ENCODE results near the gene OPRL1. TPM values are rescaled to one million over a fixed set of nuclear protein-coding genes. Genes with fewer than 3 reads are reported as not detected.

Gene OPRL1
- polyA plus RNA-seq, 1 of the 3 experiments (the other 2 are of a cell fraction): 1.8 TPM

DNA sequence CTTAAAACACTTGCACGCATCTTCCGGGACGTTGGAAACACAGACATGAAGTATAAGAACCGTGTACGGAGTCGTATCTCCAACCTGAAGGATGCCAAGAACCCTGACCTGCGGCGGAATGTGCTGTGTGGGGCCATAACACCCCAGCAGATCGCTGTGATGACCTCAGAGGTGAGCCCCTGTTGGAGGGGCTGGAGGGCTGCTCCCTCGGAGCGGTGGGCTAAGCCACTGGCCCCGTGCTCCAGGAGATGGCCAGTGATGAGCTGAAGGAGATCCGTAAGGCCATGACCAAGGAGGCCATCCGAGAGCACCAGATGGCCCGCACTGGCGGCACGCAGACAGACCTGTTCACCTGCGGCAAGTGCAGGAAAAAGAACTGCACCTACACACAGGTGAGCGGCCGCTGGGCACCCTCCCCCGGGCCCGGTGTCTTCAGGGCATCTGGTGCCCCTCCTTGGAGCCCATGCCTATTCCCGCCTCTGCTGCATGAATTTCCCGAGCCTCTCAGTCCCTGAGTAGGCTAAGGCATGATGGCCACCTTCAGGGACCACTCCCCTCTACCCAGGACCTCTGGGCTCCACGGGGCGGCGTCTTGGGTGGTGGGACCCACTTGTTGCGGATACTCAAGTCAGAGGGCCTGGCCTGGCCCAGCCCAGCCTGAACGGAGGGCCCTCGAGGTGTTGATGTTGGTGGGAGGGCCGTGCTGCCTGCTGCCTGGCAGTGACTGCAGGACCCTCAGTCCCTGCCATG is 9.5 kb upstream of the OPRL1 start:
- no peak overlapping the region for H2AFZ ChIP-seq (ENCODE audit: low read depth)
- 95% methylated on average over 15 of the region's 31 CpGs for WGBS (ENCODE audit: low lambda C conversion rate)
- H3K27ac ChIP-seq (ENCODE audit: low read depth in 2 of 2, low read length in 1 of 2): no peak overlapping the region
- no peaks in the 10 kb centered on the region for H3K9me2 ChIP-seq
- H3K36me3 ChIP-seq (replicated peaks in 1 of 2; ENCODE audit: control insufficient read depth in 1 of 2, insufficient read depth in 2 of 2, low read length in 1 of 2): peaks cover 0 to 17% of the 10 kb centered on the region in 2 experiments
- ChIA-PET POLR2A (no interaction called here), CTCF (interaction anchor here (0.6 to 2.9 kb wide), 16 partner anchors 9 to 195 kb away, joined by 3 to 21 read pairs (median 5); partner anchors contain the start of genes DNAJC5, LKAAEAR1, OPRL1 and RGS19)
- no peaks in the 10 kb centered on the region for H3K79me2 ChIP-seq (ENCODE audit: insufficient read depth)
- no peak overlapping the region for H3K4me2 ChIP-seq
- H3K4me1 ChIP-seq (ENCODE audit: control insufficient read depth in 1 of 2, insufficient read depth in 2 of 2, low read depth in 1 of 2, low read length in 1 of 2): peaks cover 0 to 4% of the 10 kb centered on the region in 2 experiments; a peak in 1 of 4 replicates
- H4K20me1 ChIP-seq (ENCODE audit: insufficient read depth): no peaks in the 10 kb centered on the region
- H3K4me3 ChIP-seq (ENCODE audit: low read depth in 2 of 2, low read length in 1 of 2): no peak overlapping the region; a peak in 1 of 4 replicates
- H3F3A ChIP-seq (replicated peaks; ENCODE audit: insufficient read depth): no peaks in the 10 kb centered on the region
- TF ChIP-seq FOXM1 (IDR thresholded peaks at IDR 0.05; ENCODE audit: low read depth) (no peak), YY1 (IDR thresholded peaks at IDR 0.05; ENCODE audit: low read depth) (no peak), RAD21 (IDR thresholded peaks at IDR 0.05; ENCODE audit: low read length) (no peak), ELF1 (IDR thresholded peaks at IDR 0.05) (no peak), NRF1 (IDR thresholded peaks at IDR 0.05; ENCODE audit: low read depth, low read length) (no peak), TAF1 (IDR thresholded peaks at IDR 0.05; ENCODE audit: borderline replicate concordance, low read depth, low read length) (no peak), RXRA (IDR thresholded peaks at IDR 0.05; ENCODE audit: borderline replicate concordance, low read depth) (no peak), POLR2AphosphoS5 (IDR thresholded peaks at IDR 0.05; ENCODE audit: low read depth, low read length) (no peak), RFX5 (IDR thresholded peaks at IDR 0.05; ENCODE audit: low read length) (no peak), RCOR1 (IDR thresholded peaks at IDR 0.05; ENCODE audit: low read length) (no peak), FOXJ3 (CRISPR knock-in tag; IDR thresholded peaks at IDR 0.05) (no peak), SIN3A (IDR thresholded peaks at IDR 0.05; ENCODE audit: borderline replicate concordance, low read depth, low read length) (no peak)
- TF ChIP-seq, protein P1, sequence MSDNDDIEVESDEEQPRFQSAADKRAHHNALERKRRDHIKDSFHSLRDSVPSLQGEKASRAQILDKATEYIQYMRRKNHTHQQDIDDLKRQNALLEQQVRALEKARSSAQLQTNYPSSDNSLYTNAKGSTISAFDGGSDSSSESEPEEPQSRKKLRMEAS (IDR thresholded peaks at IDR 0.05; ENCODE audit: low read depth): no peak
- DNase-seq: no peak
- no peak overlapping the region for H3K9ac ChIP-seq
- no peaks in the 10 kb centered on the region for H3K9me3 ChIP-seq
- H3K27me3 ChIP-seq (ENCODE audit: insufficient read depth): no peaks in the 10 kb centered on the region

DNA sequence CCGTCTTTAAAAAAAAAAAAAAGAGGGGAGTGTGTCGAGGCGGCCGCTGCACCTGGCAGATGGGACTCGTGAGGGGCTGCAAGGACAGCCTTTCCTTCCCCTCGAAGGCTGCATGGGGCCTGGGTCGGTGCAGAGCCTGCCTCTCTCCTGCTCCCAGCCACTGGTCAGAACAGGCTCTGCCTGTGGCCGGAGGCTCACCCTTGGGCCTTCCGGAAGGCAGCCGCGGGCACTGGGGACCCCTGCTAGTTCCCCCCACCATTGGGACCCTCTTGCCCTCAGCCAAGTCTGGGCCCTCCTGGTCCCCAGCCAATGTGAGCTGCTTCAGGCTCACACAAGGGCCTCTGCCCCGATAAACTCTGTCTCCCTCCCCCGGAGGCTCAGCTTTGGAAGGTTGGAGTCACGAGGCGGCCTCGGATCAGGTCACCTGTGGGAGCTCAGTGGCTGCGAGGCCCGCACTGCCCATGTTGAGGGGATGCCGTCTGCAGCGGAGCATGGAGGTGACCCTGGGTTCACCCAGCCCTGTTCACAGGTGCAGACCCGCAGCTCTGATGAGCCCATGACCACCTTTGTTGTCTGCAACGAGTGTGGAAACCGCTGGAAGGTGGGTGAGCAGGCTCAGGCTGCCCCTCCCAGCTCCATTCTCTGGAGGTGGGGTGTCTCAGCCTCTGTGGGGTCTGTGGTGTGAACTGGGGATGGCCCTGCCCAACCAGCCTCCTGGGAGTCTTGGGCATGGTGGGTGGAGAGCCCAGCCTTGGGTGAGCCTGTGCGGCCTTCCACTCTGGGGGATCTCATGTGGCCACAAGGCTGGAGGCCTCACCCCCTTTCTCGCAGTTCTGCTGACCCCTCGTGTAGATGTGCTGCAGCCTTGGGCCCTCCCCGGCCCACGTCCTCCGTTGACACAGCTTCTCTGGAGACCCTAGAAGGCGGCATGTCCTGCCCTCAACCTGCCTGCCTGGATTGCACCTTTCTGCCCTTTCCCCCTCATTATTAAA is 8.2 kb upstream of the OPRL1 start:
- CTCF ChIA-PET: interaction anchor here (0.8 to 2.9 kb wide), 4 partner anchors 8 to 49 kb away, joined by 4 to 13 read pairs (median 7); partner anchors contain the start of genes OPRL1, RGS19 and TCEA2
- Histone ChIP-seq H3K9me2 (no peaks in the 10 kb centered on the region), H3K36me3 (replicated peaks in 1 of 2; ENCODE audit: control insufficient read depth in 1 of 2, insufficient read depth in 2 of 2, low read length in 1 of 2) (peaks cover 0 to 17% of the 10 kb centered on the region in 2 experiments), H3K4me1 (ENCODE audit: control insufficient read depth in 1 of 2, insufficient read depth in 2 of 2, low read depth in 1 of 2, low read length in 1 of 2) (peaks cover 0 to 4% of the 10 kb centered on the region in 2 experiments; a peak in 1 of 4 replicates), H3K4me3 (ENCODE audit: low read depth in 2 of 2, low read length in 1 of 2) (no peak overlapping the region), H3K27ac (ENCODE audit: low read depth in 2 of 2, low read length in 1 of 2) (no peak overlapping the region), H4K20me1 (ENCODE audit: insufficient read depth) (no peaks in the 10 kb centered on the region), H2AFZ (ENCODE audit: low read depth) (no peak overlapping the region), H3F3A (replicated peaks; ENCODE audit: insufficient read depth) (no peaks in the 10 kb centered on the region), H3K27me3 (ENCODE audit: insufficient read depth) (no peaks in the 10 kb centered on the region), H3K9ac (no peak overlapping the region), H3K9me3 (no peaks in the 10 kb centered on the region), H3K79me2 (ENCODE audit: insufficient read depth) (no peaks in the 10 kb centered on the region), H3K4me2 (no peak overlapping the region)
- POLR2A ChIA-PET: no interaction called here
- 92% methylated on average over 15 of the region's 30 CpGs for WGBS (ENCODE audit: low lambda C conversion rate)
- DNase-seq: no peak
- TF ChIP-seq, protein P2, sequence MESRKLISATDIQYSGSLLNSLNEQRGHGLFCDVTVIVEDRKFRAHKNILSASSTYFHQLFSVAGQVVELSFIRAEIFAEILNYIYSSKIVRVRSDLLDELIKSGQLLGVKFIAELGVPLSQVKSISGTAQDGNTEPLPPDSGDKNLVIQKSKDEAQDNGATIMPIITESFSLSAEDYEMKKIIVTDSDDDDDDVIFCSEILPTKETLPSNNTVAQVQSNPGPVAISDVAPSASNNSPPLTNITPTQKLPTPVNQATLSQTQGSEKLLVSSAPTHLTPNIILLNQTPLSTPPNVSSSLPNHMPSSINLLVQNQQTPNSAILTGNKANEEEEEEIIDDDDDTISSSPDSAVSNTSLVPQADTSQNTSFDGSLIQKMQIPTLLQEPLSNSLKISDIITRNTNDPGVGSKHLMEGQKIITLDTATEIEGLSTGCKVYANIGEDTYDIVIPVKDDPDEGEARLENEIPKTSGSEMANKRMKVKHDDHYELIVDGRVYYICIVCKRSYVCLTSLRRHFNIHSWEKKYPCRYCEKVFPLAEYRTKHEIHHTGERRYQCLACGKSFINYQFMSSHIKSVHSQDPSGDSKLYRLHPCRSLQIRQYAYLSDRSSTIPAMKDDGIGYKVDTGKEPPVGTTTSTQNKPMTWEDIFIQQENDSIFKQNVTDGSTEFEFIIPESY (IDR thresholded peaks at IDR 0.05; ENCODE audit: borderline replicate concordance, low read depth): no peak
- TF ChIP-seq YY1 (IDR thresholded peaks at IDR 0.05; ENCODE audit: low read depth): no peak
- TF ChIP-seq FOXJ3 (CRISPR knock-in tag; IDR thresholded peaks at IDR 0.05): no peak
- no peak for TF ChIP-seq ELF1 (IDR thresholded peaks at IDR 0.05)
- no peak for TF ChIP-seq FOSL2 (IDR thresholded peaks at IDR 0.05; ENCODE audit: borderline replicate concordance, low read depth)
- TF ChIP-seq RAD21 (IDR thresholded peaks at IDR 0.05; ENCODE audit: low read length): no peak
- no peak for TF ChIP-seq FOXM1 (IDR thresholded peaks at IDR 0.05; ENCODE audit: low read depth)
- TF ChIP-seq TAF1 (IDR thresholded peaks at IDR 0.05; ENCODE audit: borderline replicate concordance, low read depth, low read length): no peak
- TF ChIP-seq RFX5 (IDR thresholded peaks at IDR 0.05; ENCODE audit: low read length): no peak
- TF ChIP-seq EZH2phosphoT487 (IDR thresholded peaks at IDR 0.05; ENCODE audit: borderline replicate concordance, low read depth): no peak
- TF ChIP-seq, protein P3, sequence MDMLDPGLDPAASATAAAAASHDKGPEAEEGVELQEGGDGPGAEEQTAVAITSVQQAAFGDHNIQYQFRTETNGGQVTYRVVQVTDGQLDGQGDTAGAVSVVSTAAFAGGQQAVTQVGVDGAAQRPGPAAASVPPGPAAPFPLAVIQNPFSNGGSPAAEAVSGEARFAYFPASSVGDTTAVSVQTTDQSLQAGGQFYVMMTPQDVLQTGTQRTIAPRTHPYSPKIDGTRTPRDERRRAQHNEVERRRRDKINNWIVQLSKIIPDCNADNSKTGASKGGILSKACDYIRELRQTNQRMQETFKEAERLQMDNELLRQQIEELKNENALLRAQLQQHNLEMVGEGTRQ (IDR thresholded peaks at IDR 0.05; ENCODE audit: borderline replicate concordance, low read depth, low read length): no peak
